Neural progenitor cell (in vitro differentiated cells): ENCODE results near the gene SULT6B1.
"Not testable (repeated sequence)": the region's sequence is repeated elsewhere in the genome, so short reads cannot be mapped to it uniquely, and the experiment has no call there.

Experiments used
- EZH2 ChIP-seq: fragments of 200-600 bp; sonication (generic); IDR thresholded peaks from 2 replicates; pipeline ENCODE4 v1.6.1; 2017; ENCODE audit warnings: antibody characterized with exemption, mild to moderate bottlenecking, moderate library complexity
- TF ChIP-seq, protein P1 (sequence below): fragments of 200-600 bp; sonication (generic); IDR thresholded peaks from 2 replicates; pipeline ENCODE4 v1.5.1; 2017; ENCODE audit warnings: antibody characterized with exemption, mild to moderate bottlenecking

- TF ChIP-seq, protein P1, sequence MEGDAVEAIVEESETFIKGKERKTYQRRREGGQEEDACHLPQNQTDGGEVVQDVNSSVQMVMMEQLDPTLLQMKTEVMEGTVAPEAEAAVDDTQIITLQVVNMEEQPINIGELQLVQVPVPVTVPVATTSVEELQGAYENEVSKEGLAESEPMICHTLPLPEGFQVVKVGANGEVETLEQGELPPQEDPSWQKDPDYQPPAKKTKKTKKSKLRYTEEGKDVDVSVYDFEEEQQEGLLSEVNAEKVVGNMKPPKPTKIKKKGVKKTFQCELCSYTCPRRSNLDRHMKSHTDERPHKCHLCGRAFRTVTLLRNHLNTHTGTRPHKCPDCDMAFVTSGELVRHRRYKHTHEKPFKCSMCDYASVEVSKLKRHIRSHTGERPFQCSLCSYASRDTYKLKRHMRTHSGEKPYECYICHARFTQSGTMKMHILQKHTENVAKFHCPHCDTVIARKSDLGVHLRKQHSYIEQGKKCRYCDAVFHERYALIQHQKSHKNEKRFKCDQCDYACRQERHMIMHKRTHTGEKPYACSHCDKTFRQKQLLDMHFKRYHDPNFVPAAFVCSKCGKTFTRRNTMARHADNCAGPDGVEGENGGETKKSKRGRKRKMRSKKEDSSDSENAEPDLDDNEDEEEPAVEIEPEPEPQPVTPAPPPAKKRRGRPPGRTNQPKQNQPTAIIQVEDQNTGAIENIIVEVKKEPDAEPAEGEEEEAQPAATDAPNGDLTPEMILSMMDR, result not testable (repeated sequence)
- TF ChIP-seq EZH2, result not testable (repeated sequence)
Observed at GRCh38 chr2:37206760-37207159, 18.3 kb upstream of the SULT6B1 start.
